CD4-positive, alpha-beta memory T cell (primary cell): ENCODE data around the gene NECTIN2. TPM values are rescaled to one million over a fixed set of nuclear protein-coding genes. Genes with fewer than 3 reads are reported as not detected.

Experiments used
- CTCF ChIA-PET: fragments of 350-600 bp; sonication (Branson Sonifier 250); formaldehyde crosslinking; loops from one replicate; lab custom pipeline; 2021; ENCODE audit warnings: inconsistent platforms; ENCODE audit not compliant: partially characterized antibody; lab: Charles Lee
- POLR2A ChIA-PET: fragments of 350-600 bp; sonication (Branson Sonifier 250); formaldehyde crosslinking; loops from one replicate; lab custom pipeline; 2021; ENCODE audit not compliant: partially characterized antibody; lab: Charles Lee
- DNase-seq, 5 donors: peaks; one replicate each; pipeline versions ENCODE4 v3.0.0 to v3.0.0-alpha.2; 2020 to 2022; ENCODE audit warnings: mixed read lengths in 1 of 5
- H3K27ac ChIP-seq: one replicate; pipeline ENCODE4 v1.7.0; 2013; ENCODE audit warnings: low read depth, low read length
- H3K27me3 ChIP-seq: 2 replicates; pipeline ENCODE4 v1.7.0; 2013; ENCODE audit warnings: mild to moderate bottlenecking, low read length, moderate library complexity; ENCODE audit not compliant: insufficient read depth
- H3K36me3 ChIP-seq: 2 replicates; pipeline ENCODE4 v1.7.0; 2013; ENCODE audit warnings: mild to moderate bottlenecking, low read length, moderate library complexity; ENCODE audit not compliant: insufficient read depth
- H3K4me1 ChIP-seq: 2 replicates; pipeline ENCODE4 v1.7.0; 2013; ENCODE audit warnings: mild to moderate bottlenecking, low read length, moderate library complexity; ENCODE audit not compliant: insufficient read depth
- H3K4me3 ChIP-seq, 2 donors: one replicate each; pipeline ENCODE4 v1.7.0; 2013; ENCODE audit warnings: low read length in 2 of 2, mild to moderate bottlenecking in 1 of 2
- H3K9me3 ChIP-seq, 2 donors: one replicate each; pipeline ENCODE4 v1.7.0; 2013; ENCODE audit warnings: low read length in 2 of 2, control low read depth in 1 of 2; ENCODE audit not compliant: control insufficient read depth in 1 of 2
- H3K27ac Mint-ChIP-seq, 7 donors: one replicate each; pipeline ENCODE4 v1.8.0; 2020 to 2021; ENCODE audit warnings: mixed read lengths in 7 of 7, mild to moderate bottlenecking in 6 of 7, inconsistent platforms in 3 of 7, moderate library complexity in 3 of 7
- H3K27me3 Mint-ChIP-seq, 2 donors: one replicate each; pipeline ENCODE4 v1.8.0; 2020 to 2021; ENCODE audit warnings: mixed read lengths in 2 of 2
- H3K36me3 Mint-ChIP-seq, 2 donors: one replicate each; pipeline ENCODE4 v1.8.0; 2020 to 2021; ENCODE audit warnings: mixed read lengths in 2 of 2, inconsistent platforms in 1 of 2, mild to moderate bottlenecking in 1 of 2
- H3K4me1 Mint-ChIP-seq, 4 donors: one replicate each; pipeline ENCODE4 v1.8.0; 2020 to 2021; ENCODE audit warnings: mixed read lengths in 4 of 4, mild to moderate bottlenecking in 1 of 4
- H3K4me3 Mint-ChIP-seq, 8 donors: one replicate each; pipeline ENCODE4 v1.8.0; 2020 to 2021; ENCODE audit warnings: mixed read lengths in 8 of 8, mild to moderate bottlenecking in 7 of 8, moderate library complexity in 6 of 8, inconsistent platforms in 3 of 8
- H3K9me3 Mint-ChIP-seq, 8 donors: one replicate each; pipeline ENCODE4 v1.8.0; 2020 to 2021; ENCODE audit warnings: mixed read lengths in 8 of 8, mild to moderate bottlenecking in 5 of 8, inconsistent platforms in 3 of 8, moderate library complexity in 1 of 8
- intact Hi-C: fragments of 100-400 bp; cut with micrococcal nuclease; formaldehyde crosslinking; loops from one replicate; pipeline ENCODE4 v1.15.1; 2023
- polyA plus RNA-seq, 2 donors: library from polyadenylated mRNA; unstranded; fragments of 300-500 nt; fragmentation: Illumina TruSeq; gene quantifications; one replicate each; pipeline ENCODE4 v1.2.3, GENCODE V29; 2021
- total RNA-seq, 2 experiments: library from RNA; stranded (reverse); gene quantifications; one replicate each; pipeline ENCODE4 v1.2.3, GENCODE V29; 2021

The NECTIN2 gene
- total and polyA plus RNA-seq, 4 experiments from 2014 or later = 0.11 to 1.7 (median 0.84) TPM; not detected in 1

GRCh38 chr19:44869733-44870470, 23.8 kb downstream of the NECTIN2 start:
- Mint-ChIP-seq H3K27me3 (peaks cover 0 to 2% of the 10 kb centered on the region in 2 donors), H3K4me1 (no peaks in the 10 kb centered on the region), H3K27ac (peak overlapping the region in 1 of 7 donors; percentile 72), H3K36me3 (no peaks in the 10 kb centered on the region), H3K9me3 (no peaks in the 10 kb centered on the region), H3K4me3 (no peak overlapping the region)
- intact Hi-C loops = no loop called here
- Histone ChIP-seq H3K4me1 (no peaks in the 10 kb centered on the region), H3K9me3 (no peaks in the 10 kb centered on the region), H3K27me3 (no peaks in the 10 kb centered on the region), H3K4me3 (no peak overlapping the region), H3K27ac (no peak overlapping the region), H3K36me3 (no peaks in the 10 kb centered on the region)
- DNase-seq = no peak
- ChIA-PET CTCF (interaction anchor here (0.7 kb wide), 1 partner anchor 42 kb away, joined by 3 read pairs; no protein-coding TSS in a partner anchor), POLR2A (no interaction called here)

GRCh38 chr19:44871809-44872208, 25.7 kb downstream of the NECTIN2 start:
- Histone ChIP-seq H3K4me1 (no peaks in the 10 kb centered on the region), H3K9me3 (no peaks in the 10 kb centered on the region), H3K27me3 (no peaks in the 10 kb centered on the region), H3K27ac (no peak overlapping the region), H3K36me3 (no peaks in the 10 kb centered on the region), H3K4me3 (no peak overlapping the region)
- ChIA-PET CTCF (no interaction called here), POLR2A (no interaction called here)
- no peaks in the 10 kb centered on the region for H3K36me3 Mint-ChIP-seq
- no peaks in the 10 kb centered on the region for H3K27me3 Mint-ChIP-seq
- H3K4me1 Mint-ChIP-seq = peaks cover under 1 to 9% (median 5%) of the 10 kb centered on the region in 4 donors
- intact Hi-C loops = no loop called here
- H3K27ac Mint-ChIP-seq = no peak overlapping the region
- DNase-seq = no peak
- H3K9me3 Mint-ChIP-seq = no peaks in the 10 kb centered on the region
- H3K4me3 Mint-ChIP-seq = no peak overlapping the region

- no peaks in the 10 kb centered on the region for H3K9me3 ChIP-seq
- no peaks in the 10 kb centered on the region for H3K27me3 ChIP-seq
- ChIA-PET POLR2A (no interaction called here), CTCF (no interaction called here)
- H3K27ac Mint-ChIP-seq = no peak overlapping the region
- intact Hi-C loops = no loop called here
- no peak for DNase-seq
- peaks cover 7% of the 10 kb centered on the region for H3K4me1 ChIP-seq
- peaks cover 0 to 1% of the 10 kb centered on the region in 2 donors for H3K27me3 Mint-ChIP-seq
- H3K36me3 ChIP-seq = no peaks in the 10 kb centered on the region
- peaks cover 3 to 16% (median 11%) of the 10 kb centered on the region in 4 donors for H3K4me1 Mint-ChIP-seq
- no peak overlapping the region for H3K4me3 Mint-ChIP-seq
- H3K4me3 ChIP-seq = no peak overlapping the region
- no peaks in the 10 kb centered on the region for H3K36me3 Mint-ChIP-seq
- H3K27ac ChIP-seq = no peak overlapping the region
- H3K9me3 Mint-ChIP-seq = no peaks in the 10 kb centered on the region
Observed at GRCh38 chr19:44872661-44873060, 26.6 kb downstream of the NECTIN2 start.

GRCh38 chr19:44874317-44874716, 28.2 kb downstream of the NECTIN2 start:
- H3K27ac Mint-ChIP-seq = no peak overlapping the region
- DNase-seq = no peak
- H3K4me1 Mint-ChIP-seq = peaks cover 3 to 16% (median 11%) of the 10 kb centered on the region in 4 donors
- peaks cover 7% of the 10 kb centered on the region for H3K4me1 ChIP-seq
- no peaks in the 10 kb centered on the region for H3K27me3 ChIP-seq
- no peak overlapping the region for H3K27ac ChIP-seq
- H3K36me3 ChIP-seq = no peaks in the 10 kb centered on the region
- H3K9me3 ChIP-seq = no peaks in the 10 kb centered on the region
- ChIA-PET CTCF (no interaction called here), POLR2A (no interaction called here)
- no peak overlapping the region for H3K4me3 ChIP-seq
- H3K9me3 Mint-ChIP-seq = no peaks in the 10 kb centered on the region
- intact Hi-C loops = no loop called here
- no peak overlapping the region for H3K4me3 Mint-ChIP-seq
- H3K36me3 Mint-ChIP-seq = no peaks in the 10 kb centered on the region
- peaks cover 0 to 1% of the 10 kb centered on the region in 2 donors for H3K27me3 Mint-ChIP-seq

GRCh38 chr19:44875666-44876451, 29.8 kb downstream of the NECTIN2 start:
- no peak overlapping the region for H3K4me3 Mint-ChIP-seq
- intact Hi-C loops = no loop called here
- peaks cover 0 to 4% of the 10 kb centered on the region in 2 donors for H3K27me3 Mint-ChIP-seq
- CTCF ChIA-PET = no interaction called here
- Histone ChIP-seq H3K4me1 (peaks cover 7% of the 10 kb centered on the region), H3K36me3 (no peaks in the 10 kb centered on the region), H3K27me3 (no peaks in the 10 kb centered on the region), H3K27ac (no peak overlapping the region), H3K9me3 (no peaks in the 10 kb centered on the region), H3K4me3 (no peak overlapping the region)
- no peak overlapping the region for H3K27ac Mint-ChIP-seq
- no peaks in the 10 kb centered on the region for H3K36me3 Mint-ChIP-seq
- no peak for DNase-seq
- peaks cover 3 to 16% (median 11%) of the 10 kb centered on the region in 4 donors for H3K4me1 Mint-ChIP-seq
- POLR2A ChIA-PET = no interaction called here
- H3K9me3 Mint-ChIP-seq = no peaks in the 10 kb centered on the region

GRCh38 chr19:44876930-44877535, 30.9 kb downstream of the NECTIN2 start:
- ChIA-PET CTCF (no interaction called here), POLR2A (no interaction called here)
- H3K4me1 Mint-ChIP-seq = peaks cover 3 to 16% (median 11%) of the 10 kb centered on the region in 4 donors
- Histone ChIP-seq H3K27me3 (no peaks in the 10 kb centered on the region), H3K27ac (no peak overlapping the region), H3K4me3 (no peak overlapping the region), H3K4me1 (peaks cover 7% of the 10 kb centered on the region), H3K9me3 (no peaks in the 10 kb centered on the region), H3K36me3 (no peaks in the 10 kb centered on the region)
- H3K36me3 Mint-ChIP-seq = no peaks in the 10 kb centered on the region
- peaks cover 0 to 4% of the 10 kb centered on the region in 2 donors for H3K27me3 Mint-ChIP-seq
- intact Hi-C loops = no loop called here
- peak in 2 of 5 donors; percentile 5 to 21 for DNase-seq
- H3K9me3 Mint-ChIP-seq = no peaks in the 10 kb centered on the region
- peak overlapping the region in 3 of 7 donors; percentile 31 to 79 (median 74) for H3K27ac Mint-ChIP-seq
- peak overlapping the region in 1 of 8 donors; percentile 33 for H3K4me3 Mint-ChIP-seq
